Neuron (in vitro differentiated cells): ENCODE measurements around the gene PEX10.

ENCODE experiments used
- H2AFZ ChIP-seq: one replicate; pipeline ENCODE4 v1.6.1; 2013; ENCODE audit warnings: low read depth, mild to moderate bottlenecking, inconsistent platforms, low read length, moderate library complexity
- H3K27me3 ChIP-seq: one replicate; pipeline ENCODE4 v1.6.1; 2013; ENCODE audit warnings: low read length; ENCODE audit not compliant: insufficient read depth
- H3K36me3 ChIP-seq: one replicate; pipeline ENCODE4 v1.6.1; 2013; ENCODE audit warnings: low read length; ENCODE audit not compliant: insufficient read depth
- H3K4me1 ChIP-seq: one replicate; pipeline ENCODE4 v1.6.1; 2013; ENCODE audit warnings: low read length; ENCODE audit not compliant: insufficient read depth
- H3K4me3 ChIP-seq: 2 replicates; pipeline ENCODE4 v1.5.1; 2013; ENCODE audit warnings: mild to moderate bottlenecking, low read length, moderate library complexity
- H3K9me3 ChIP-seq: one replicate; pipeline ENCODE4 v1.6.1; 2013; ENCODE audit warnings: low read length

PEX10 gene

GRCh38 chr1:2439369-2439768 lies 27.0 kb upstream of the PEX10 start:
- H3K27me3 ChIP-seq = peaks cover 51% of the 10 kb centered on the region
- no peak overlapping the region for H2AFZ ChIP-seq
- H3K4me1 ChIP-seq = peaks cover 7% of the 10 kb centered on the region
- no peak overlapping the region for H3K4me3 ChIP-seq
- H3K36me3 ChIP-seq = no peaks in the 10 kb centered on the region
- no peaks in the 10 kb centered on the region for H3K9me3 ChIP-seq

GRCh38 chr1:2438641-2439040 lies 26.3 kb upstream of the PEX10 start:
- H3K9me3 ChIP-seq = no peaks in the 10 kb centered on the region
- H3K4me1 ChIP-seq = peaks cover 7% of the 10 kb centered on the region
- H3K27me3 ChIP-seq = peaks cover 53% of the 10 kb centered on the region

GRCh38 chr1:2438038-2438437 lies 25.7 kb upstream of the PEX10 start:
- no peaks in the 10 kb centered on the region for H3K9me3 ChIP-seq
- H3K4me1 ChIP-seq = peaks cover 8% of the 10 kb centered on the region
- no peaks in the 10 kb centered on the region for H3K36me3 ChIP-seq
- H2AFZ ChIP-seq = no peak overlapping the region
- peaks cover 53% of the 10 kb centered on the region for H3K27me3 ChIP-seq
- H3K4me3 ChIP-seq = no peak overlapping the region

More at GRCh38 chr1:2438641-2439040, 26.3 kb upstream of the PEX10 start:
- H3K36me3 ChIP-seq = no peaks in the 10 kb centered on the region
- H3K4me3 ChIP-seq = no peak overlapping the region
- no peak overlapping the region for H2AFZ ChIP-seq

DNA sequence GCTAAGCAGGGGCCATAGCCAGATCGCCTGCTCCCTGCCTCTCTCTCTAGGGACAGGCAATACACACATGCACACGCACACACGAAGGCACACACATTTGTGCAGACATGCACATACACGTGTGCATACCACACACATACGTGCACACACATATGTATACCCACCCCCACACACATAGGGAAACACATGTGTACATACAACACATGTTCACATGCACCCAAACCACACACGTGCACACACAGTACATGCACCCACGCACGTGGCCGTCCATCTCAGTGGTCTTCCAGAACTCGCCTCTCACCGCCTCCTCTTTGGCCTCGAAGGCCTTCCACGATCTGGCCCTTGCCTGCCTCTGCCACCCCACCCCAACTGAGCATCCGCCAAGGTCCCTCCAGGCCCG lies 25.3 kb upstream of the PEX10 start:
- Histone ChIP-seq H3K36me3 (no peaks in the 10 kb centered on the region), H3K9me3 (no peaks in the 10 kb centered on the region), H3K27me3 (peaks cover 53% of the 10 kb centered on the region), H2AFZ (no peak overlapping the region), H3K4me3 (no peak overlapping the region), H3K4me1 (peaks cover 8% of the 10 kb centered on the region)

- Histone ChIP-seq H3K36me3 (no peaks in the 10 kb centered on the region), H3K9me3 (no peaks in the 10 kb centered on the region), H2AFZ (no peak overlapping the region), H3K4me1 (peaks cover 14% of the 10 kb centered on the region), H3K4me3 (no peak overlapping the region), H3K27me3 (peaks cover 47% of the 10 kb centered on the region)
Measured at GRCh38 chr1:2436876-2437275, 24.5 kb upstream of the PEX10 start.

DNA sequence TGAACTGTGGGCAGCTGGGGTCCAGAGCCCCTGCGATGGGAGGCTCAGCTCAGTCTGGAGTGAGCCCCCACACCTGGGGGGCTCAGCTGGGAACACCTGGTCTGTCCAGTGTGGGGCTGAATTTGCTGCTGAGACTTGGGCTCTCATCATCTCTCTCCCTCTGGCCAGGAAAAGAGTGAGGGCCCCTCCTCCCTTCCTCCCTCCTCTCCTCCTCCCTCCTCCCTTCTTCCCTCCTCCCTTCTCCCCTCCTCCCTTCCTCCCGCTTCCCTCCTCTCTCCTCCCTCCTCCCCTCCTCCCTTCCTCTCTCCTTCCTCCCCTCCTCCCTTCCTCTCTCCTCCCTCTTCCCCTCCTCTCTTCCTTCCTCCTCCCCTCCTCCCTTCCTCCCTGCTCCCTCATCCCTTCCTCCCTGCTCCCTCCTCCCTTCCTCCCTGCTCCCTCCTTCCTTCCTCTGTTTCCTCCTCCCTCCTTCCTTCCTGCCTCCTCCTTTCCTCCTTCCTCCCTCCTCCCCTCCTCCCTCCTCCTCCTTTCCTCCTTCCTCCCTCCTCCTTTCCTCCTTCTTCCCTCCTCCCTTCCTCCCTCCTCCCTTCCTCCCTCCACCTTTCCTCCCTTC lies 23.5 kb upstream of the PEX10 start:
- peaks cover 23% of the 10 kb centered on the region for H3K4me1 ChIP-seq
- no peaks in the 10 kb centered on the region for H3K36me3 ChIP-seq
- H3K27me3 ChIP-seq = peaks cover 39% of the 10 kb centered on the region
- H3K9me3 ChIP-seq = no peaks in the 10 kb centered on the region
- no peak overlapping the region for H3K4me3 ChIP-seq
- no peak overlapping the region for H2AFZ ChIP-seq

DNA sequence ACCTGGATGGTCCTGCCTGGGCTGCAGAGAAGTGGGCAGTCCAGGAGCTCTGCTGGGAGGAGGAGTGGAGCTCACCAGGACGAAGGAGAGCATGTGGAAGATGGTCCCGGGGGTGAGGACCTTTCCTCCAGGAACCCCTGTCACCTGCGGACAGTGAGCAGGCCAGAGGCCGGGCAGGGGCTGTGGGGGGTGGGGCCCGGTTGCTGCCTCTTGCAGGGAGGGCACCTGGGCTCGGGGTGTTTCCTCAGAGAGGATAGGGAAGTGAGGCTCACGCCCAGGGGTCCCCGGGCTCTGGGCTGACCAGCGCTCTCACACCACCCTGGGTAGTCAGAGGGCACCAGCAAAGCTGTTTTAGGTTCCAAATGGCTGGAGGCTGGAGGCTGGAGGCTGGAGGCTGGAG lies 22.7 kb upstream of the PEX10 start:
- Histone ChIP-seq H3K4me1 (peaks cover 23% of the 10 kb centered on the region), H3K27me3 (peaks cover 36% of the 10 kb centered on the region)

GRCh38 chr1:2433936-2434655 lies 21.7 kb upstream of the PEX10 start:
- no peak overlapping the region for H2AFZ ChIP-seq
- no peaks in the 10 kb centered on the region for H3K36me3 ChIP-seq
- H3K9me3 ChIP-seq = no peaks in the 10 kb centered on the region
- H3K4me3 ChIP-seq = no peak overlapping the region
- peaks cover 23% of the 10 kb centered on the region for H3K4me1 ChIP-seq
- H3K27me3 ChIP-seq = peaks cover 36% of the 10 kb centered on the region

More for the DNA sequence above, 22.7 kb upstream of the PEX10 start:
- no peak overlapping the region for H2AFZ ChIP-seq
- H3K36me3 ChIP-seq = no peaks in the 10 kb centered on the region
- no peak overlapping the region for H3K4me3 ChIP-seq
- H3K9me3 ChIP-seq = no peaks in the 10 kb centered on the region

DNA sequence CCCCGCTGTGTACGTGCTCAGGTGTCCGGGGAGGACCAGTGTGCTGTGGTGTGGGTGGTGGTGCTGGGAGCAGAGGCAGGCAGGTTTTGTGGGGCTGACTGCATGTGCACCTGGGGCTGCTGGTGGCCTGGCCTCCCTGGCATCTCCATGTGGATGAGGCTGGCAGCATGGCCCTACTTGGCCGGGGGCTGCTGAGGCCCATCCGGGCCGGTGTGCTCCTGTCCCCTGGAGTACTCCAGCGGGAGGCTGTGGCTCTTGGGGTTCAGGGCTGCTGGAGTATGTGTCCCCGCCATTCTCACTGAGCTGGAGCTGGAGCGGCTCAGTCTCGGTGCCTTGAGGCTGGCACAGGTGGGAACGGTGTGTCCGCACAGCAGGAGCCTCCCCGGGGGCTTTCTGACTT lies 20.8 kb upstream of the PEX10 start:
- Histone ChIP-seq H3K4me3 (no peak overlapping the region), H3K9me3 (no peaks in the 10 kb centered on the region), H3K36me3 (no peaks in the 10 kb centered on the region), H3K4me1 (peaks cover 23% of the 10 kb centered on the region), H2AFZ (no peak overlapping the region), H3K27me3 (peaks cover 32% of the 10 kb centered on the region)

GRCh38 chr1:2432441-2432844 lies 20.1 kb upstream of the PEX10 start:
- H2AFZ ChIP-seq = no peak overlapping the region
- peaks cover 32% of the 10 kb centered on the region for H3K27me3 ChIP-seq
- H3K9me3 ChIP-seq = no peaks in the 10 kb centered on the region
- no peak overlapping the region for H3K4me3 ChIP-seq
- peaks cover 23% of the 10 kb centered on the region for H3K4me1 ChIP-seq
- no peaks in the 10 kb centered on the region for H3K36me3 ChIP-seq

- Histone ChIP-seq H3K4me3 (no peak overlapping the region), H3K4me1 (peaks cover 27% of the 10 kb centered on the region), H2AFZ (no peak overlapping the region), H3K9me3 (no peaks in the 10 kb centered on the region), H3K36me3 (no peaks in the 10 kb centered on the region), H3K27me3 (peaks cover 34% of the 10 kb centered on the region)
Measured at GRCh38 chr1:2431518-2431917, 19.2 kb upstream of the PEX10 start.

DNA sequence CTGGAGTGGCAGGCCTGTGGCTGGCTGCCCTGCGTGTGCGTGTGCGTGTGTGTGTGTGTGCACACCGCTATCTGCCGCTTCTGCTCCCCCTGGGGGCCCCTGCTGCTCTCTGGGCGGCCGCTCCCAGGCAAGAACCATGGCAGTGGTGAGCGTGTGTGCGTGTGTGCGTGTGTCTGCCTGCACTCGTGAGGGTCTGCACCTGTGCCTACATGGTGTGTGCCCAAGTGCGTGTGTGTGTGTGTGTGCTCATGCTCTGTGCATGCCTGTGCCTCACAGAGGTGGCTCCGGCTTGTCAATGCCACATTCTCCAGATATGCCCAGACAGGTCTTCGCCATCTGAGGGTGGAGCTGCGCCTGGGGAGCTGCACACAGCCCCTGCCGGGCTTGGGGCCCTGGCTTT lies 18.7 kb upstream of the PEX10 start:
- peaks cover 34% of the 10 kb centered on the region for H3K27me3 ChIP-seq
- H3K4me3 ChIP-seq = no peak overlapping the region
- no peak overlapping the region for H2AFZ ChIP-seq
- no peaks in the 10 kb centered on the region for H3K36me3 ChIP-seq
- H3K4me1 ChIP-seq = peaks cover 29% of the 10 kb centered on the region
- no peaks in the 10 kb centered on the region for H3K9me3 ChIP-seq

- H3K4me1 ChIP-seq = peaks cover 29% of the 10 kb centered on the region
- peaks cover 31% of the 10 kb centered on the region for H3K27me3 ChIP-seq
Measured at GRCh38 chr1:2430592-2430973, 18.2 kb upstream of the PEX10 start.

More at GRCh38 chr1:2430592-2430973, 18.2 kb upstream of the PEX10 start:
- Histone ChIP-seq H3K9me3 (no peaks in the 10 kb centered on the region), H3K36me3 (no peaks in the 10 kb centered on the region), H3K4me3 (no peak overlapping the region), H2AFZ (no peak overlapping the region)
